ENCODE measurements around the gene CTU2. TPM values are rescaled to one million over a fixed set of nuclear protein-coding genes. Genes with fewer than 3 reads are reported as not detected.

The CTU2 gene
- total and polyA plus RNA-seq, 2 of the 8 experiments (the other 6 are each of a cell fraction or from before 2014, with no cell fraction given) = 32.7 to 42.9 TPM

DNA sequence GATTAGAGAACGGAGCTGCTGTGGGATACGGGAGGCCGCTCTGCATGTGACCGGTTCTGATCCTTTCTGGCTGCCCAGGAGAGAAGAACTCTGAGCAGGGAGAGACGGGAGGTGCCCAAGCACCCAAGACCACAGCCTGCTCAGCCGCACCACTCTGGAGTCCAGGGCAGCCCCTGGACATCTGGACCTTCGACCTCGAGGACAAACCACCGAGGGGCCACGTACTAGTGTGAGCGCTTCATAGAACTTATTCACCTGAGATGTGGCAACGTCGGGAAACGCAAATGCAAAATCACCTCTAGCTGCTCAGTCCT, 6.0 kb upstream of the CTU2 start (continued):
- TF ChIP-seq JUND (IDR thresholded peaks at IDR 0.05; ENCODE audit: low read length) = no peak
- TF ChIP-seq RFX5 (IDR thresholded peaks at IDR 0.05; ENCODE audit: borderline replicate concordance, low read depth, low read length) = no peak
- TF ChIP-seq SAP30 (IDR thresholded peaks at IDR 0.05; ENCODE audit: insufficient read depth, insufficient replicate concordance, low read length) = no peak
- TF ChIP-seq ATF3 (IDR thresholded peaks at IDR 0.05; ENCODE audit: insufficient read depth, low read depth, low read length) = no peak
- TF ChIP-seq CTBP2 (IDR thresholded peaks at IDR 0.05; ENCODE audit: borderline replicate concordance, insufficient read depth, insufficient read length, low read length) = no peak
- TF ChIP-seq ZNF274 (IDR thresholded peaks at IDR 0.05; ENCODE audit: borderline replicate concordance, extremely low read depth, low read length) = no peak
- no peak for TF ChIP-seq NANOG (IDR thresholded peaks at IDR 0.05; ENCODE audit: insufficient read depth, low read depth, low read length, poor library complexity, severe bottlenecking)

All from H1 (cell line).